ENCODE measurements around the gene SNRNP35.

The SNRNP35 gene

DNA sequence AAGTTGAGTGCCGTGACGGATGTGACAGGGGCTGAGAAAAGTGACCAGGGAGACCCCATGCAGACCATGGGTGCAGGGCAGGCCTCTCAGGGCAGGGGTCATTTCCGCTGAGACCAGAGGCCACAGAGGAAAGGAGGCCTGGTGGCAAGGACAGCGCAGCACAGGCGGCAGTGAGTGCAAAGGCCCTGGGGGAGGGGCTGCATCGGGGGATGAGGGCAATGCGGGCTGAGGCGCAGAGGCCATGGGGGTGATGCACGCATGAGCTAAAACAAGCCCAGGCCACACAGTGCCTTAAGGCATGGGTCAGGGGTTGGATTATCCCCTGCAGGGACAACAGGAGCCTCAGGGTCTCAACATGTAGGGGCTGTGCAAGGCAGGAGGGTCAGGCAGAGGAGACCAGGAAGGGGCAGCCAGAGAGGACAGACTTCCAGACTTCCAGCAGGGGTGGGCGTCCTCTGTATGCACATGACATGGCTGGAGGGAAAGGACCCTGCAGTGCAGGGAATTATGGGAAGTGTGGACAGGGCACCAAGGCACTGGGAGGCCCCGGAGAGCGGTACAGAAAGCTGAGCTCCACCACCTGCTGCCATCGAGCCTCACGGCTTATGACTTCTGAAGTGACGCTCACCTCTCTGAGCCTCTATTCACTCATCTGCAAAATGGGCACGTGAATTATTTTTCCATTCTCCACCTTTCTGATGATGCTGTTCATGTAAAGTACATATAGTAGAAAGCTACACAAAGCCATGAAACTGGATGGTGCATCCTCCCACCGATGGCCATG lies 48.3 kb downstream of the SNRNP35 start:
- TF ChIP-seq, protein P1, sequence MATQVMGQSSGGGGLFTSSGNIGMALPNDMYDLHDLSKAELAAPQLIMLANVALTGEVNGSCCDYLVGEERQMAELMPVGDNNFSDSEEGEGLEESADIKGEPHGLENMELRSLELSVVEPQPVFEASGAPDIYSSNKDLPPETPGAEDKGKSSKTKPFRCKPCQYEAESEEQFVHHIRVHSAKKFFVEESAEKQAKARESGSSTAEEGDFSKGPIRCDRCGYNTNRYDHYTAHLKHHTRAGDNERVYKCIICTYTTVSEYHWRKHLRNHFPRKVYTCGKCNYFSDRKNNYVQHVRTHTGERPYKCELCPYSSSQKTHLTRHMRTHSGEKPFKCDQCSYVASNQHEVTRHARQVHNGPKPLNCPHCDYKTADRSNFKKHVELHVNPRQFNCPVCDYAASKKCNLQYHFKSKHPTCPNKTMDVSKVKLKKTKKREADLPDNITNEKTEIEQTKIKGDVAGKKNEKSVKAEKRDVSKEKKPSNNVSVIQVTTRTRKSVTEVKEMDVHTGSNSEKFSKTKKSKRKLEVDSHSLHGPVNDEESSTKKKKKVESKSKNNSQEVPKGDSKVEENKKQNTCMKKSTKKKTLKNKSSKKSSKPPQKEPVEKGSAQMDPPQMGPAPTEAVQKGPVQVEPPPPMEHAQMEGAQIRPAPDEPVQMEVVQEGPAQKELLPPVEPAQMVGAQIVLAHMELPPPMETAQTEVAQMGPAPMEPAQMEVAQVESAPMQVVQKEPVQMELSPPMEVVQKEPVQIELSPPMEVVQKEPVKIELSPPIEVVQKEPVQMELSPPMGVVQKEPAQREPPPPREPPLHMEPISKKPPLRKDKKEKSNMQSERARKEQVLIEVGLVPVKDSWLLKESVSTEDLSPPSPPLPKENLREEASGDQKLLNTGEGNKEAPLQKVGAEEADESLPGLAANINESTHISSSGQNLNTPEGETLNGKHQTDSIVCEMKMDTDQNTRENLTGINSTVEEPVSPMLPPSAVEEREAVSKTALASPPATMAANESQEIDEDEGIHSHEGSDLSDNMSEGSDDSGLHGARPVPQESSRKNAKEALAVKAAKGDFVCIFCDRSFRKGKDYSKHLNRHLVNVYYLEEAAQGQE (IDR thresholded peaks at IDR 0.05; ENCODE audit: insufficient replicate concordance, low read depth): no peak
- TF ChIP-seq SPI1 (IDR thresholded peaks at IDR 0.05; ENCODE audit: borderline replicate concordance, low read depth) (no peak), POLR2AphosphoS5 (IDR thresholded peaks at IDR 0.05; ENCODE audit: low read depth) (no peak), GABPA (IDR thresholded peaks at IDR 0.05; ENCODE audit: low read depth) (no peak)
- TF ChIP-seq, protein P2, sequence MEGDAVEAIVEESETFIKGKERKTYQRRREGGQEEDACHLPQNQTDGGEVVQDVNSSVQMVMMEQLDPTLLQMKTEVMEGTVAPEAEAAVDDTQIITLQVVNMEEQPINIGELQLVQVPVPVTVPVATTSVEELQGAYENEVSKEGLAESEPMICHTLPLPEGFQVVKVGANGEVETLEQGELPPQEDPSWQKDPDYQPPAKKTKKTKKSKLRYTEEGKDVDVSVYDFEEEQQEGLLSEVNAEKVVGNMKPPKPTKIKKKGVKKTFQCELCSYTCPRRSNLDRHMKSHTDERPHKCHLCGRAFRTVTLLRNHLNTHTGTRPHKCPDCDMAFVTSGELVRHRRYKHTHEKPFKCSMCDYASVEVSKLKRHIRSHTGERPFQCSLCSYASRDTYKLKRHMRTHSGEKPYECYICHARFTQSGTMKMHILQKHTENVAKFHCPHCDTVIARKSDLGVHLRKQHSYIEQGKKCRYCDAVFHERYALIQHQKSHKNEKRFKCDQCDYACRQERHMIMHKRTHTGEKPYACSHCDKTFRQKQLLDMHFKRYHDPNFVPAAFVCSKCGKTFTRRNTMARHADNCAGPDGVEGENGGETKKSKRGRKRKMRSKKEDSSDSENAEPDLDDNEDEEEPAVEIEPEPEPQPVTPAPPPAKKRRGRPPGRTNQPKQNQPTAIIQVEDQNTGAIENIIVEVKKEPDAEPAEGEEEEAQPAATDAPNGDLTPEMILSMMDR (IDR thresholded peaks at IDR 0.05; ENCODE audit: insufficient read depth, low read length): no peak
- DNase-seq (ENCODE audit: low read depth in 1 of 2, low spot score in 1 of 2): no peak
- Histone ChIP-seq H3K4me3 (replicated peaks; ENCODE audit: insufficient read depth, low read length) (no peak overlapping the region), H3K27me3 (ENCODE audit: insufficient read depth, poor library complexity, severe bottlenecking) (no peaks in the 10 kb centered on the region), H3K27ac (replicated peaks) (no peak overlapping the region)

DNA sequence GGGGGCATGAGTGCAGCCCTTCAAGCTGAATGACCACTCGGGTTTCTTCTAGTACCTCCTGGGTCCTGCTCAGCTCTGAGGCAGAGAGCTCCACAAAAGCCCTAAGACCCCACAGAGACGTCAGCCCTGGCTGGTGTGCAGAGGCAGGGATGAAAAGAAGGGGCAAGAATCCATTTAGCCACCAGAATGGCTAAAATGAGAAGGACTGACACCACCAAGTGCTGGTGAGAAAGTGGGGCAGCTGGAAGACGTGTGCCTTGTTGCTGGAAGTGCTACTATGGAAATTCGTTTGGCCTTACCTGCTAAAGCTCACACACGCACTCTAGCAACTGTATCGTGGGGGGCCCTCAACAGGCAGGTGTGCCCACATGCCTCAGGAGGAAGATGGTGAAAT lies 48.9 kb downstream of the SNRNP35 start:
- DNase-seq (ENCODE audit: low read depth in 1 of 2, low spot score in 1 of 2): no peak
- no peak for TF ChIP-seq GABPA (IDR thresholded peaks at IDR 0.05; ENCODE audit: low read depth)
- TF ChIP-seq, protein P1 (IDR thresholded peaks at IDR 0.05; ENCODE audit: insufficient replicate concordance, low read depth): no peak

GRCh38 chr12:123512838-123513665 lies 55.1 kb downstream of the SNRNP35 start:
- no peak overlapping the region for H3K4me3 ChIP-seq (replicated peaks; ENCODE audit: insufficient read depth, low read length)
- no peaks in the 10 kb centered on the region for H3K27me3 ChIP-seq (ENCODE audit: insufficient read depth, poor library complexity, severe bottlenecking)
- no peak for DNase-seq (ENCODE audit: low read depth in 1 of 2, low spot score in 1 of 2)
- no peak for TF ChIP-seq GABPA (IDR thresholded peaks at IDR 0.05; ENCODE audit: low read depth)
- no peak for TF ChIP-seq SPI1 (IDR thresholded peaks at IDR 0.05; ENCODE audit: borderline replicate concordance, low read depth)
- TF ChIP-seq, protein P1 (IDR thresholded peaks at IDR 0.05; ENCODE audit: insufficient replicate concordance, low read depth): no peak
- TF ChIP-seq, protein P2 (IDR thresholded peaks at IDR 0.05; ENCODE audit: insufficient read depth, low read length): no peak
- TF ChIP-seq POLR2AphosphoS5 (IDR thresholded peaks at IDR 0.05; ENCODE audit: low read depth): no peak
- H3K27ac ChIP-seq (replicated peaks): no peak overlapping the region

More for the DNA sequence above, 48.9 kb downstream of the SNRNP35 start:
- Histone ChIP-seq H3K4me3 (replicated peaks; ENCODE audit: insufficient read depth, low read length) (no peak overlapping the region), H3K27ac (replicated peaks) (no peak overlapping the region), H3K27me3 (ENCODE audit: insufficient read depth, poor library complexity, severe bottlenecking) (no peaks in the 10 kb centered on the region)
